Measurements from ENCODE around the gene ARHGEF40.
A peak's percentile ranks its signal among the peaks of the same experiment; 100 is the strongest.

ARHGEF40 gene

GRCh38 chr14:21089877-21090193 lies 19.7 kb downstream of the ARHGEF40 start:
- no peak overlapping the region for H2BK120ac ChIP-seq (ENCODE audit: low read depth, low read length)
- peaks cover 8% of the 10 kb centered on the region for H3K79me1 ChIP-seq (ENCODE audit: low read length)
- H3K27me3 ChIP-seq (ENCODE audit: insufficient read depth, low read length, poor library complexity), result no peaks in the 10 kb centered on the region
- no peaks in the 10 kb centered on the region for H3K79me2 ChIP-seq (ENCODE audit: control insufficient read depth, insufficient read depth, low read length)
- no peak overlapping the region for H3K56ac ChIP-seq (ENCODE audit: low read length)
- no peak overlapping the region for H3K9ac ChIP-seq (ENCODE audit: low read length)
- H3K4me3 ChIP-seq (ENCODE audit: low read length), result no peak overlapping the region
- no peak overlapping the region for H4K8ac ChIP-seq (ENCODE audit: low read depth, low read length)
- no peak overlapping the region for H2BK5ac ChIP-seq (ENCODE audit: low read length)
- no peak overlapping the region for H3K18ac ChIP-seq (ENCODE audit: low read length)
- no CpG with 5 or more reads among the region's 5 CpGs for WGBS (ENCODE audit: extremely low coverage, insufficient coverage, low lambda C conversion rate)
- no peak for DNase-seq
- H3K36me3 ChIP-seq (ENCODE audit: control insufficient read depth, insufficient read depth, low read length), result peaks cover 14% of the 10 kb centered on the region
- H2AK5ac ChIP-seq (ENCODE audit: low read length), result no peak overlapping the region
- H3K4me2 ChIP-seq (ENCODE audit: low read length), result no peak overlapping the region
- no peak overlapping the region for H3K4ac ChIP-seq (ENCODE audit: low read depth, low read length)
- H4K5ac ChIP-seq (ENCODE audit: low read length), result no peak overlapping the region
- H2BK15ac ChIP-seq (replicated peaks; ENCODE audit: low read depth), result no peak overlapping the region
- peaks cover 11% of the 10 kb centered on the region for H3K4me1 ChIP-seq (ENCODE audit: control insufficient read depth, low read depth, low read length)
- no peak overlapping the region for H3K27ac ChIP-seq (ENCODE audit: low read depth, low read length)
- H3K23ac ChIP-seq (ENCODE audit: low read length), result no peak overlapping the region

GRCh38 chr14:21090194-21090939 lies 20.3 kb downstream of the ARHGEF40 start:
- Histone ChIP-seq H3K4me2 (ENCODE audit: low read length) (no peak overlapping the region), H3K4ac (ENCODE audit: low read depth, low read length) (no peak overlapping the region), H2BK15ac (replicated peaks; ENCODE audit: low read depth) (no peak overlapping the region), H2BK5ac (ENCODE audit: low read length) (no peak overlapping the region), H3K23ac (ENCODE audit: low read length) (no peak overlapping the region), H3K9ac (ENCODE audit: low read length) (no peak overlapping the region), H2BK120ac (ENCODE audit: low read depth, low read length) (no peak overlapping the region), H2AK5ac (ENCODE audit: low read length) (no peak overlapping the region), H4K5ac (ENCODE audit: low read length) (no peak overlapping the region), H3K27ac (ENCODE audit: low read depth, low read length) (no peak overlapping the region), H3K79me2 (ENCODE audit: control insufficient read depth, insufficient read depth, low read length) (no peaks in the 10 kb centered on the region), H3K4me1 (ENCODE audit: control insufficient read depth, low read depth, low read length) (peaks cover 12% of the 10 kb centered on the region), H3K18ac (ENCODE audit: low read length) (no peak overlapping the region), H3K4me3 (ENCODE audit: low read length) (no peak overlapping the region), H3K56ac (ENCODE audit: low read length) (no peak overlapping the region), H3K36me3 (ENCODE audit: control insufficient read depth, insufficient read depth, low read length) (peaks cover 10% of the 10 kb centered on the region), H3K79me1 (ENCODE audit: low read length) (peaks cover 8% of the 10 kb centered on the region), H3K27me3 (ENCODE audit: insufficient read depth, low read length, poor library complexity) (no peaks in the 10 kb centered on the region), H4K8ac (ENCODE audit: low read depth, low read length) (no peak overlapping the region)
- WGBS (ENCODE audit: extremely low coverage, insufficient coverage, low lambda C conversion rate), result no CpG with 5 or more reads among the region's 45 CpGs
- DNase-seq, result peak; percentile 64

- H4K8ac ChIP-seq (ENCODE audit: low read depth, low read length), result no peak overlapping the region
- H3K4ac ChIP-seq (ENCODE audit: low read depth, low read length), result no peak overlapping the region
- peaks cover 12% of the 10 kb centered on the region for H3K4me1 ChIP-seq (ENCODE audit: control insufficient read depth, low read depth, low read length)
- no peak for DNase-seq
- no peak overlapping the region for H3K27ac ChIP-seq (ENCODE audit: low read depth, low read length)
- H3K9ac ChIP-seq (ENCODE audit: low read length), result no peak overlapping the region
- H3K79me2 ChIP-seq (ENCODE audit: control insufficient read depth, insufficient read depth, low read length), result peaks cover 2% of the 10 kb centered on the region
- no peak overlapping the region for H2BK15ac ChIP-seq (replicated peaks; ENCODE audit: low read depth)
- no peak overlapping the region for H4K5ac ChIP-seq (ENCODE audit: low read length)
- H3K79me1 ChIP-seq (ENCODE audit: low read length), result peaks cover 8% of the 10 kb centered on the region
- WGBS (ENCODE audit: extremely low coverage, insufficient coverage, low lambda C conversion rate), result no CpG with 5 or more reads among the region's 45 CpGs
- no peak overlapping the region for H2AK5ac ChIP-seq (ENCODE audit: low read length)
- H3K4me3 ChIP-seq (ENCODE audit: low read length), result no peak overlapping the region
- no peak overlapping the region for H3K18ac ChIP-seq (ENCODE audit: low read length)
- no peak overlapping the region for H2BK5ac ChIP-seq (ENCODE audit: low read length)
- H3K56ac ChIP-seq (ENCODE audit: low read length), result no peak overlapping the region
- H2BK120ac ChIP-seq (ENCODE audit: low read depth, low read length), result no peak overlapping the region
- H3K36me3 ChIP-seq (ENCODE audit: control insufficient read depth, insufficient read depth, low read length), result peaks cover 7% of the 10 kb centered on the region
- no peak overlapping the region for H3K4me2 ChIP-seq (ENCODE audit: low read length)
- no peaks in the 10 kb centered on the region for H3K27me3 ChIP-seq (ENCODE audit: insufficient read depth, low read length, poor library complexity)
- no peak overlapping the region for H3K23ac ChIP-seq (ENCODE audit: low read length)
Measured at GRCh38 chr14:21090940-21091663, 21.0 kb downstream of the ARHGEF40 start.

GRCh38 chr14:21091821-21092272 lies 21.7 kb downstream of the ARHGEF40 start:
- no CpG with 5 or more reads among the region's 42 CpGs for WGBS (ENCODE audit: extremely low coverage, insufficient coverage, low lambda C conversion rate)
- no peak overlapping the region for H4K8ac ChIP-seq (ENCODE audit: low read depth, low read length)
- peaks cover 9% of the 10 kb centered on the region for H3K79me1 ChIP-seq (ENCODE audit: low read length)
- no peak overlapping the region for H3K4me3 ChIP-seq (ENCODE audit: low read length)
- no peak overlapping the region for H4K5ac ChIP-seq (ENCODE audit: low read length)
- H2AK5ac ChIP-seq (ENCODE audit: low read length), result no peak overlapping the region
- H3K79me2 ChIP-seq (ENCODE audit: control insufficient read depth, insufficient read depth, low read length), result peaks cover 9% of the 10 kb centered on the region
- H3K9ac ChIP-seq (ENCODE audit: low read length), result no peak overlapping the region
- H2BK15ac ChIP-seq (replicated peaks; ENCODE audit: low read depth), result no peak overlapping the region
- H3K4me2 ChIP-seq (ENCODE audit: low read length), result no peak overlapping the region
- peaks cover 6% of the 10 kb centered on the region for H3K36me3 ChIP-seq (ENCODE audit: control insufficient read depth, insufficient read depth, low read length)
- no peak overlapping the region for H2BK5ac ChIP-seq (ENCODE audit: low read length)
- H3K18ac ChIP-seq (ENCODE audit: low read length), result no peak overlapping the region
- no peak for DNase-seq
- no peak overlapping the region for H3K4ac ChIP-seq (ENCODE audit: low read depth, low read length)
- H2BK120ac ChIP-seq (ENCODE audit: low read depth, low read length), result no peak overlapping the region
- H3K27ac ChIP-seq (ENCODE audit: low read depth, low read length), result no peak overlapping the region
- H3K23ac ChIP-seq (ENCODE audit: low read length), result no peak overlapping the region
- no peak overlapping the region for H3K56ac ChIP-seq (ENCODE audit: low read length)
- H3K4me1 ChIP-seq (ENCODE audit: control insufficient read depth, low read depth, low read length), result peaks cover 12% of the 10 kb centered on the region
- H3K27me3 ChIP-seq (ENCODE audit: insufficient read depth, low read length, poor library complexity), result no peaks in the 10 kb centered on the region

GRCh38 chr14:21092273-21093011 lies 22.3 kb downstream of the ARHGEF40 start:
- Histone ChIP-seq H3K79me1 (ENCODE audit: low read length) (peaks cover 11% of the 10 kb centered on the region), H3K4me1 (ENCODE audit: control insufficient read depth, low read depth, low read length) (peaks cover 16% of the 10 kb centered on the region), H2BK5ac (ENCODE audit: low read length) (no peak overlapping the region), H3K4ac (ENCODE audit: low read depth, low read length) (no peak overlapping the region), H3K9ac (ENCODE audit: low read length) (no peak overlapping the region), H4K8ac (ENCODE audit: low read depth, low read length) (no peak overlapping the region), H3K23ac (ENCODE audit: low read length) (no peak overlapping the region), H3K4me2 (ENCODE audit: low read length) (no peak overlapping the region), H2AK5ac (ENCODE audit: low read length) (no peak overlapping the region), H3K56ac (ENCODE audit: low read length) (peak overlapping the region; percentile 12), H2BK120ac (ENCODE audit: low read depth, low read length) (no peak overlapping the region), H3K79me2 (ENCODE audit: control insufficient read depth, insufficient read depth, low read length) (peaks cover 15% of the 10 kb centered on the region), H3K36me3 (ENCODE audit: control insufficient read depth, insufficient read depth, low read length) (peaks cover 6% of the 10 kb centered on the region), H3K27me3 (ENCODE audit: insufficient read depth, low read length, poor library complexity) (no peaks in the 10 kb centered on the region), H3K27ac (ENCODE audit: low read depth, low read length) (no peak overlapping the region), H4K5ac (ENCODE audit: low read length) (no peak overlapping the region), H3K18ac (ENCODE audit: low read length) (no peak overlapping the region), H2BK15ac (replicated peaks; ENCODE audit: low read depth) (no peak overlapping the region), H3K4me3 (ENCODE audit: low read length) (no peak overlapping the region)
- peak; percentile 86 for DNase-seq
- WGBS (ENCODE audit: extremely low coverage, insufficient coverage, low lambda C conversion rate), result no CpG with 5 or more reads among the region's 59 CpGs

All from mesendoderm (in vitro differentiated cells).